ENCODE measurements around the gene SLC25A43. TPM values are rescaled to one million over a fixed set of nuclear protein-coding genes. Genes with fewer than 3 reads are reported as not detected.
"Not testable (repeated sequence)": the region's sequence is repeated elsewhere in the genome, so short reads cannot be mapped to it uniquely, and the experiment has no call there.

Gene SLC25A43
- 17.0 and 17.8 TPM in 2 replicates for total RNA-seq (2014; rRNA removed)
- polyA plus RNA-seq (2012) = 7.5 TPM

DNA sequence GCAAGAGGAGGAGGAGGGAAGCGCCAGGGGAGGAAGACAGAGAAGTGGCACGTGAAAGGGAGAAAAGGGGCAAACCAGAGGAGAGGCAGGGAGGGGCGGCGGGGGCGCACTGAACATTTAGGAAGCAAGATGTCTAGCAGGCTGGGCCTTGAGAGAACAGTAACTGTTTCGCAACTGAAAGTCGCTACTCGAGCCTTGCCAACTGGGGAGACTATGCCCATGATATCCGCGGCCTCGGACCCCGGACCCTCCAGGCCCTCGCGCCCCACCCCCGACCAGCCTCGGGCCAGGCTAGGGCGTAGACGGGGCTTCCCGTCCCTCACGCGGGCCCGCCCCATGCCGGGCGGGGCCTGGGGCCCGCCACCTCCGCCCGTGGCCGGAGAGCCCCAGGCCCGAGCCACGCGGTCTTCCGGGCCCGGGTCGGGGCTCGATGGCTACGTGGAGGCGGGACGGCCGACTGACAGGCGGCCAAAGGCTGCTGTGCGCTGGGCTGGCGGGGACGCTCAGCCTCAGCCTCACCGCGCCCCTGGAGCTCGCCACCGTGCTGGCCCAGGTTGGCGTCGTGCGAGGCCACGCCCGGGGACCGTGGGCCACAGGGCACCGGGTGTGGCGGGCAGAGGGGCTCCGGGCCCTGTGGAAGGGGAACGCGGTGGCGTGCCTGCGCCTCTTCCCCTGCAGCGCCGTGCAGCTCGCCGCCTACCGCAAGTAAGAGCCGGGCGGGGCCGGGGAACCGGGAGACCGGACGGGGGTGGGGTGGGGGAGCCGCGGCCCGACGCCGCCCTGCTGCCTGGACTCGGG, at the start of gene SLC25A43:
Gene SLC25A43, plus strand, starts transcription at position 363 of the 798 bp plus-strand sequence. Its CDS starts 68 bp downstream, at position 431.
- peak; percentile 19 for DNase-seq (ENCODE audit: low read depth)

- no peak for DNase-seq (ENCODE audit: low read depth)
Measured at GRCh38 chrX:119359618-119360382, 39.3 kb upstream of the SLC25A43 start.

DNA sequence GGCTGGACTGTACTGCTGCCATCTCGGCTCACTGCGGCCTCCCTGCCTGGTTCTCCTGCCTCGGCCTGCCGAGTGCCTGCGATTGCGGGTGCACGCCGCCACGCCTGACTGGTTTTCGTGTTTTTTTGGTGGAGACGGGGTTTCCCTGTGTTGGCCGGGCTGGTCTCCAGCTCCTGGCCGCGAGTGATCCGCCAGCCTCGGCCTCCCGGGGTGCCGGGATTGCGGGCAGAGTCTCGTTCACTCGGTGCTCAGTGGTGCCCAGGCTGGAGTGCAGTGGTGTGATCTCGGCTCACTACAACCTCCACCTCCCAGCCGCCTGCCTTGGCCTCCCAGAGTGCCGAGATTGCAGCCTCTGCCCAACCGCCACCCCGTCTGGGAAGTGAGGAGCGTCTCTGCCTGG, 37.7 kb upstream of the SLC25A43 start:
- DNase-seq (ENCODE audit: low read depth) = not testable (repeated sequence)

DNA sequence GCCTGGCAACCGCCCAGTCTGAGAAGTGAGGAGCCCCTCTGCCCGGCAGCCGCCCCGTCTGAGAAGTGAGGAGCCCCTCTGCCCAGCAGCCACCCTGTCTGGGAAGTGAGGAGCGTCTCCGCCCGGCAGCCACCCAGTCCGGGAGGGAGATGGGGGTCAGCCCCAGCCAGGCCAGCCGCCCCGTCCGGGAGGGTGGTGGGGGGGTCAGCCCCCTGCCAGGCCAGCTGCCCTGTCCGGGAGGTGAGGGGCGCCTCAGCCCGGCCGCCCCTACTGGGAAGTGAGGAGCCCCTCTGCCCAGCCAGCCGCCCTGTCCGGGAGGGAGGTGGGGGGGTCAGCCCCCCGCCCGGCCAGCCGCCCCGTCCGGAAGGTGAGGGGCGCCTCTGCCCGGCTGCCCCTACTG, 37.1 kb upstream of the SLC25A43 start:
- DNase-seq (ENCODE audit: low read depth) = not testable (repeated sequence)

DNA sequence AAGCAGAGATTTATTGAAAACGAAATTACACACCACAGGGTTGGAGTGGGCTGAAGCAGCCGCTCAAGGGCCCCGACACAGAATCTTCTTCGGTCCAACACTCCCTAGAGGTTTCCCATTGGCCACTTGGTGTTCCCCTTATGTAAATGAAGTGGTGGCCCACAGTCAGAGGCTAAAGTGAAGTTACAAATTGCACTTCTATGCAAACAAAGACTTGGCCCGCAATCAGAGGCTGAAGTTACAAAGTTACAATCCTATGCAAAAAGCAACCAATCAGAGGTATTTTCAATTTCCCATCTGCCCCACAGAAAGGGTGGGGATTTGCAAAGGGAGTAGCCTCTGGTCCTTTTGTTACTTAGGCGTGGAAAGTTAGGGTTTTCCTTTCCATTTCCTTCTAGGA, 35.7 kb upstream of the SLC25A43 start:
- no peak for DNase-seq (ENCODE audit: low read depth)

GRCh38 chrX:119371861-119372260, 27.3 kb upstream of the SLC25A43 start:
- DNase-seq (ENCODE audit: low read depth) = not testable (repeated sequence)

- DNase-seq (ENCODE audit: low read depth) = peak; percentile 15
Measured at GRCh38 chrX:119374736-119375135, 24.4 kb upstream of the SLC25A43 start.

- DNase-seq (ENCODE audit: low read depth) = no peak
Measured at GRCh38 chrX:119375561-119375960, 23.6 kb upstream of the SLC25A43 start.

DNA sequence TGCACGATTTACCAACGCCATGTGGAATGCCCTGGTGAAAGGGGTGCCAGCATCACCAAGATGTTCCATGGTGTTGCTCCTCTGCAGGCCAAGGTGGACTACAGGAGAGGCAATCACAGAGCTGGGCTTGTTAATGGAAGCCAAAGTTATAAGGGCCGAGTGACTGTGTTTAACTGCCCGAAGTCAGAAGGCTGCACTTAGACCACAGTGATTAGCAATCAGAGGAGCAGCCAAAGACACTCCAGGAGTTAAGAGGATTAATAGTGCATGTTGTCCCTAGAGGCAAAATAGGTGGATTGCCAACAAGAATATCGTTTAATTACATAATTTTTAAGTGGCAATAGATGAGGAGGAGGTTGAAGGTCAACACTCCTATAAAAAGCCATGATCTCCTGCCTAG, 22.8 kb upstream of the SLC25A43 start:
- no peak for DNase-seq (ENCODE audit: low read depth)

GRCh38 chrX:119381349-119381944, 17.7 kb upstream of the SLC25A43 start:
- no peak for DNase-seq (ENCODE audit: low read depth)

GRCh38 chrX:119382606-119383005, 16.5 kb upstream of the SLC25A43 start:
- DNase-seq (ENCODE audit: low read depth) = no peak

DNA sequence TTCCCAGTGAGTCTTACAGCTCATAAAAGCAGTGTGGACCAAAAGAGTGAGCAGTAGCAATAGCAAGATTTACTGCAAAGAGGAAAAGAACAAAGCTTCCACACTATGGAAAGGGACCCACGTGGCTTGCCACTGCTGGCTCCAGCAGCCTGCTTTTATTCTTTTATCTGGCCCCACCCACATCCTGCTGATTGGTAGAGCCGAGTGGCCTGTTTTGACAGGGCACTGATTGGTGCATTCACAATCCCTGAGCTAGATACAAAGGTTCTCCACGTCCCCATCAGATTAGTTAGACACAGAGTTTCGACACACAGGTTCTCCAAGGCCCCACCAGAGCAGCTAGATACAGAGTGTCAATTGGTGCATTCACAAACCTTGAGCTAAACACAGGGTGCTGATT, 12.5 kb upstream of the SLC25A43 start:
- DNase-seq (ENCODE audit: low read depth) = not testable (repeated sequence)

DNA sequence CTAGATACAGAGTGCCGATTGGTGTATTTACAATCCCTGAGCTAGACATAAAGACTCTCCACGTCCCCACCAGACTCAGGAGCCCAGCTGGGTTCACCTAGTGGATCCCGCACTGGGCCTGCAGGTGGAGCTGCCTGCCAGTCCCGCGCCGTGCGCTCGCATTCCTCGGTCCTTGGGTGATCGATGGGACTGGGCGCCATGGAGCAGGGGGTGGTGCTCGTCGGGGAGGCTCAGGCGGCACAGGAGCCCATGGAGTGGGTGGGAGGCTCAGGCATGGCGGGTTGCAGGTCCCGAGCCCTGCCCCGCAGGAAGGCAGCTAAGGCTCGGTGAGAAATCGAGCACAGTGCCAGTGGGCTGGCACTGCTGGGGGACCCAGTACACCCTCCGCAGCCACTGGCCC, 11.7 kb upstream of the SLC25A43 start:
- DNase-seq (ENCODE audit: low read depth) = not testable (repeated sequence)

DNA sequence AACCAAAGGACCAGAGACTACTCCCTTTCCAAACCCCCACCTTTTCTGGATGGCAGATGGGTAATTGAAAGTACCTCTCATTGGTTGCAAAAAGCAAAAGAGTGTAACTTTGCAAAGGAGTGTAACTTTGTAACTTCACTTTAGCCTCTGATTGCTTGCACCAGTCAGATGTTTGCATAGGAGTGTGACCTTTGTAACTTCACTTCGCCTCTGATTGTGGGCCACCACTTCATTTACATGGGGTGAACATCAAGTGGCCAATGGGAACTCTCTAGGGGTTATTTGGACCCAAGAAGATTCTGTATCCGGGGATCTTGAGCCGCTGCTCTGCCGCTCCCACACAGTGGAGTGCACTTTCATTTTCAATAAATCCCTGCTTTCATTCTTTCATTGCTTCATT, 9.9 kb upstream of the SLC25A43 start:
- DNase-seq (ENCODE audit: low read depth) = no peak

DNA sequence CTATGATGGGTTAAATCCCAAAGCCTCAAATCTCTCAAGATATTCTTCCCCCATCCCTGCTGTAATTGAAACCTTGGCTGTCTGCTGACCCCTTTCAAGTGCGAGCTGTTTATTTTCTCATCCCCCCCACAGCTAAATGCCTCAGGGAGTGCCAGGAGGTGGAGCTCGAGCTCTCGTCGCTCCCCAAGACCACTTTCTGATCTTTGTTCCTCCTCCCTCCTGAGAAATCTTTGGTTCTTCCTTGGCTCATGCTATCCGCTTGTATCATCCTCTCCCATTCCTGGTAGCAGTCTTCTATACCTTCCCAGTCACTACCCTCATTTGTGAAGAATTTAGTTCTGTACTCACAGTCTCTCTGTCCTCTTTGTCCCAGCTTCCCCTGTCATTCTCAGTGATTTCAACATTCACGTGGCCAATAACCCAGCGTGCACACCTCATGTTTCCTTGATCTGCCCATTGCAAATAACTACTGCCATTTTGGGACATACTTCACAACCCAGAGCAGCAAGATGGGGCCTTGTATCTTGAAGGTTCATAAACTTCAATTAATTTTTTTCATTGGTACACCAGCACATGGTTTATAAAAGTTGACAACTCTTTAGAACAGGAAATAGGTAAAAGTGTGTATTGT, 9.2 kb upstream of the SLC25A43 start:
- no peak for DNase-seq (ENCODE audit: low read depth)

GRCh38 chrX:119391279-119391678, 7.9 kb upstream of the SLC25A43 start:
- peak; percentile 26 for DNase-seq (ENCODE audit: low read depth)

GRCh38 chrX:119393144-119393543, 6.0 kb upstream of the SLC25A43 start:
- no peak for DNase-seq (ENCODE audit: low read depth)

DNA sequence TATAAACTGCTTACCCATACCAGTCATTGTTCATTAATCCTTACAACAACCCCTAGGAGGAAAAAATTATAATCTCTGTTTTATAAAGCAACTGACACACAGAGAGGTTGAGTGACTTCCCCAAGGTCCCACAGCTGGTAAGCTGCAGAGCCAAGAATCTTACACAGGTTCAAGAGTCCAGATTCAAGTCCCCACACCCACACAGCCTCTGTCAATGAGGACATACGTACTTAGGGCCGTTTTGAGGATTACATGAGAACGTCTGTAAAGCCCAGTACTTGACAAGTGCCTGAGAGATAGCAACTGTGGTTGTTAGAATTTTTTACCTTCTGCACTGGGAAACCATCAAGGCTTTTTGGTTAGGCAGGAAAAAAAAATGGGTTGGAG, 556 bp upstream of the SLC25A43 start:
- DNase-seq (ENCODE audit: low read depth) = no peak

- peak; percentile 11 for DNase-seq (ENCODE audit: low read depth)
Measured at GRCh38 chrX:119399772-119400101, 601 bp downstream of the SLC25A43 start.

DNA sequence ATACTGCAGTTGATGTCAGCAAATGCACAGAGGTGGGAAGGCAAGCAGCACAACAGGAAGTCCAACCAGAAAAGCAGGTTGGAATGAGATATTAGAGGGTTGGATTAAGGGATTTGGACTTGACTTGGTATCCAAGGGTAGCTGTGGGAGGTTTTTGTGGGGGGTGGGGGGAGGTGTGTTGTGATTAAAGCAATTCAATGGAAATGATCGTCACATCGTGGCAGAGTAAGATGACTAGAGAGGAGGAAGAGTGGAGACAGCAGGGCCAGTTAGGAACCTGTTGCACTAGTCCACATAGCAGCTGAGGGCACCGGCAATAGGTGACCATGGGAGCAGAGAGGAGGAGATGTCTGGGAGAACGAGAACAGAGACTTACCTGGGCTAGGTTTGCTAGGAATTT, 2.4 kb downstream of the SLC25A43 start:
- no peak for DNase-seq (ENCODE audit: low read depth)

DNA sequence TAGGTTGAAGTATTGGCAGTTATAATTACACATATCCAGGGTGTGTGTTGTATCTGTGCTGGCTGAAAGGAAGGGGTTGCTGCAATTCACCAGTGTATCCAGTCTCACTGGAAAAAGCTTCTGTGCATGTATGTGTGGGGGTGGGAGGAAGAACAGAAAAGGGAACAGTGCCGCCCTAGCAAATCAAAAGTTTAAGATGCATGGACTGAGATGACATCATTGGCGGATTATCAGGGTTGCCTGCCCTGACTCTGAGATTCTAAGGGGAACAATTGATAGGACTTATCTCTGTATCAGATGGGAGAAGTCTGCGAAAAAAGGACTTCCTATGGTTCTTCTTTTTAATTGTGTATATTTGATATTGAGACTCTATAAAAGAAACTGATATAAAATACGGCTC, 3.5 kb downstream of the SLC25A43 start:
- DNase-seq (ENCODE audit: low read depth) = no peak

DNA sequence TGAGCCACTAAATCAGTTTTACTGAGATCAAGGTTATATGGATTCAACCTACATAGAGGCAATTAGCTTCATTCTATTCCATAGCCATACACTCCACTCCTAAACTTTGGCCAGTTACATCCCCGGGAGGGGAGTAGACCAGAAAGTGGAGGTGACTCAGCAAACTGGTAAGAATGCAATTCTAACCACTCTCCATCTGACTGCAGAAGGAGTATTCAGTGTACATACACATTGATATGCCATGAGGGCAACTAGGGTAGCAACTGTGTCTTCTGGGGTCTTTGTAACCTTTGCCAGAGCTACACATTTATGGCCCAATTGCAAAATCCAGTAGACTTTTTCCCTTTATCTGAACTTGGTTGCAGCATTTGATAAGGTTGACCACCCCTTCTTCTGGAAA, 7.6 kb downstream of the SLC25A43 start:
- no peak for DNase-seq (ENCODE audit: low read depth)

All from LHCN-M2 (cell line).